GM23338 (cell line): ENCODE measurements around the gene SRGAP1. TPM values are rescaled to one million over a fixed set of nuclear protein-coding genes. Genes with fewer than 3 reads are reported as not detected.

Experiments used
- ATAC-seq: fragments of 200-7000 bp; cut with Tn5 transposase; 3 replicates; pipeline ENCODE4 v1.9.1; 2020
- DNase-seq: peaks from one replicate; pipeline ENCODE4 v3.0.0-alpha.2; 2015; ENCODE audit warnings: low spot score
- H2AFZ ChIP-seq: fragments of 200-600 bp; sonication (generic); 2 replicates; pipeline ENCODE4 v1.8.0; 2016; ENCODE audit warnings: antibody characterized with exemption, mild to moderate bottlenecking, moderate library complexity
- H3F3A ChIP-seq: fragments of 200-600 bp; sonication (generic); replicated peaks from 2 replicates; pipeline ENCODE4 v1.8.0; 2017; ENCODE audit warnings: antibody characterized with exemption, mixed run types, low read depth
- H3K27ac ChIP-seq: fragments of 200-600 bp; sonication (generic); 2 replicates; pipeline ENCODE4 v1.6.1; 2016; ENCODE audit warnings: low read depth
- H3K27me3 ChIP-seq: fragments of 200-600 bp; sonication (generic); 2 replicates; pipeline ENCODE4 v1.8.0; 2016; ENCODE audit warnings: mild to moderate bottlenecking, mixed run types, moderate library complexity; ENCODE audit not compliant: insufficient read depth
- H3K36me3 ChIP-seq: fragments of 200-600 bp; sonication (generic); 2 replicates; pipeline ENCODE4 v1.8.0; 2016; ENCODE audit warnings: mild to moderate bottlenecking; ENCODE audit not compliant: insufficient read depth
- H3K4me1 ChIP-seq: fragments of 200-600 bp; sonication (generic); 2 replicates; pipeline ENCODE4 v1.8.0; 2016; ENCODE audit warnings: mild to moderate bottlenecking, moderate library complexity; ENCODE audit not compliant: insufficient read depth
- H3K4me2 ChIP-seq: fragments of 200-600 bp; sonication (generic); 2 replicates; pipeline ENCODE4 v1.7.1; 2017; ENCODE audit warnings: mixed run types
- H3K4me3 ChIP-seq: fragments of 200-600 bp; sonication (generic); 2 replicates; pipeline ENCODE4 v1.6.1; 2016; ENCODE audit warnings: mixed run types
- H3K79me2 ChIP-seq: fragments of 200-600 bp; sonication (generic); replicated peaks from 2 replicates; pipeline ENCODE4 v1.8.0; 2017; ENCODE audit warnings: mild to moderate bottlenecking; ENCODE audit not compliant: insufficient read depth
- H3K9me2 ChIP-seq: fragments of 200-600 bp; sonication (generic); 2 replicates; pipeline ENCODE4 v1.8.0; 2017; ENCODE audit not compliant: insufficient read depth
- H4K20me1 ChIP-seq: fragments of 200-600 bp; sonication (generic); replicated peaks from 2 replicates; pipeline ENCODE4 v1.8.0; 2017; ENCODE audit warnings: mild to moderate bottlenecking; ENCODE audit not compliant: insufficient read depth
- H3K27ac Mint-ChIP-seq: 2 replicates; pipeline ENCODE4 v1.8.0; 2020; ENCODE audit warnings: inconsistent platforms, mild to moderate bottlenecking, moderate library complexity, mixed read lengths
- H3K27me3 Mint-ChIP-seq: 3 replicates; pipeline ENCODE4 v1.8.0; 2022; ENCODE audit warnings: low read depth, mild to moderate bottlenecking, moderate library complexity, mixed read lengths, inconsistent platforms; ENCODE audit not compliant: insufficient read depth, poor library complexity
- H3K36me3 Mint-ChIP-seq: 3 replicates; pipeline ENCODE4 v1.8.0; 2021; ENCODE audit warnings: low read depth, mild to moderate bottlenecking, inconsistent platforms, moderate library complexity, mixed read lengths
- H3K4me1 Mint-ChIP-seq: 3 replicates; pipeline ENCODE4 v1.8.0; 2020; ENCODE audit warnings: mild to moderate bottlenecking, inconsistent platforms, mixed read lengths
- H3K4me3 Mint-ChIP-seq: 3 replicates; pipeline ENCODE4 v1.8.0; 2021; ENCODE audit warnings: moderate library complexity, mild to moderate bottlenecking, inconsistent platforms, mixed read lengths
- H3K9me3 Mint-ChIP-seq: 3 replicates; pipeline ENCODE4 v1.8.0; 2020; ENCODE audit warnings: moderate library complexity, mild to moderate bottlenecking, inconsistent platforms, mixed read lengths
- EZH2phosphoT487 ChIP-seq: fragments of 200-600 bp; sonication (generic); IDR thresholded peaks from one replicate; pipeline ENCODE4 v1.8.1; 2018; ENCODE audit warnings: antibody characterized with exemption; ENCODE audit not compliant: unreplicated experiment
- NANOG ChIP-seq: IDR thresholded peaks from 2 replicates; pipeline ENCODE4 v1.6.1; 2016; ENCODE audit warnings: antibody characterized with exemption, borderline replicate concordance
- STAT1 ChIP-seq: IDR thresholded peaks from one replicate; pipeline ENCODE4 v1.6.1; 2016; ENCODE audit warnings: antibody characterized with exemption; ENCODE audit not compliant: unreplicated experiment
- polyA plus RNA-seq: library from polyadenylated mRNA; unstranded; fragments of >200 nt; fragmentation: Nextera tagmentation; extraction: Ambion mirVana; gene quantifications from 2 replicates; pipeline ENCODE4 v1.2.1, GENCODE V29; 2016
- total RNA-seq: library from RNA; depleted of rRNA; stranded (reverse); fragments of >200 nt; shearing (Covaris generic); gene quantifications from 2 replicates; pipeline ENCODE4 v1.2.3, GENCODE V29; 2014
- TF ChIP-seq, protein P1 (sequence below): fragments of 250-450 bp; sonication (Bioruptor Pico); IDR thresholded peaks from 2 replicates; pipeline ENCODE4 v1.5.0; 2020; ENCODE audit warnings: mild to moderate bottlenecking, moderate library complexity
- TF ChIP-seq, protein P2 (sequence below): IDR thresholded peaks from one replicate; pipeline ENCODE4 v1.6.1; 2018; ENCODE audit warnings: antibody characterized with exemption; ENCODE audit not compliant: unreplicated experiment

Gene SRGAP1
- total and polyA plus RNA-seq, 2 experiments from 2014 or later = 6.1 to 8.1 TPM

DNA sequence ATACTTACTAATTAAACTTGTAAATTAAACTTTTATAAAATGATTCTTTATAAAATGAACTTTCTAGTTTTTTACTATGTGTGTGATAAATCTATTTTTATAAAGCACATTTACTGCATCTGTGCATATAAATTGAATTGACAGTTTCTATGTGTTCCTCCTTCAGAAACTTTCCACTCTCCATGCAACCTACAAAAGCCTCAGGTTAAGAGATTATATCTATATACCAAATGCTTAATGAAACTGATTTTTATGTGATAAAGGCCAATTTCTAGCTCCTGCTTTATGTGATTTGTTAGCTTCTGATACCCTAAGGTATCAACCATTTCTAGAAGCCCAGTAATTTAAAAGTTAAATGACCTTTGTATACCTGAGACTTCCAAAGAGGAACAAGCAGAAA lies 174.0 kb downstream of the SRGAP1 start (continued):
- TF ChIP-seq, protein P1, sequence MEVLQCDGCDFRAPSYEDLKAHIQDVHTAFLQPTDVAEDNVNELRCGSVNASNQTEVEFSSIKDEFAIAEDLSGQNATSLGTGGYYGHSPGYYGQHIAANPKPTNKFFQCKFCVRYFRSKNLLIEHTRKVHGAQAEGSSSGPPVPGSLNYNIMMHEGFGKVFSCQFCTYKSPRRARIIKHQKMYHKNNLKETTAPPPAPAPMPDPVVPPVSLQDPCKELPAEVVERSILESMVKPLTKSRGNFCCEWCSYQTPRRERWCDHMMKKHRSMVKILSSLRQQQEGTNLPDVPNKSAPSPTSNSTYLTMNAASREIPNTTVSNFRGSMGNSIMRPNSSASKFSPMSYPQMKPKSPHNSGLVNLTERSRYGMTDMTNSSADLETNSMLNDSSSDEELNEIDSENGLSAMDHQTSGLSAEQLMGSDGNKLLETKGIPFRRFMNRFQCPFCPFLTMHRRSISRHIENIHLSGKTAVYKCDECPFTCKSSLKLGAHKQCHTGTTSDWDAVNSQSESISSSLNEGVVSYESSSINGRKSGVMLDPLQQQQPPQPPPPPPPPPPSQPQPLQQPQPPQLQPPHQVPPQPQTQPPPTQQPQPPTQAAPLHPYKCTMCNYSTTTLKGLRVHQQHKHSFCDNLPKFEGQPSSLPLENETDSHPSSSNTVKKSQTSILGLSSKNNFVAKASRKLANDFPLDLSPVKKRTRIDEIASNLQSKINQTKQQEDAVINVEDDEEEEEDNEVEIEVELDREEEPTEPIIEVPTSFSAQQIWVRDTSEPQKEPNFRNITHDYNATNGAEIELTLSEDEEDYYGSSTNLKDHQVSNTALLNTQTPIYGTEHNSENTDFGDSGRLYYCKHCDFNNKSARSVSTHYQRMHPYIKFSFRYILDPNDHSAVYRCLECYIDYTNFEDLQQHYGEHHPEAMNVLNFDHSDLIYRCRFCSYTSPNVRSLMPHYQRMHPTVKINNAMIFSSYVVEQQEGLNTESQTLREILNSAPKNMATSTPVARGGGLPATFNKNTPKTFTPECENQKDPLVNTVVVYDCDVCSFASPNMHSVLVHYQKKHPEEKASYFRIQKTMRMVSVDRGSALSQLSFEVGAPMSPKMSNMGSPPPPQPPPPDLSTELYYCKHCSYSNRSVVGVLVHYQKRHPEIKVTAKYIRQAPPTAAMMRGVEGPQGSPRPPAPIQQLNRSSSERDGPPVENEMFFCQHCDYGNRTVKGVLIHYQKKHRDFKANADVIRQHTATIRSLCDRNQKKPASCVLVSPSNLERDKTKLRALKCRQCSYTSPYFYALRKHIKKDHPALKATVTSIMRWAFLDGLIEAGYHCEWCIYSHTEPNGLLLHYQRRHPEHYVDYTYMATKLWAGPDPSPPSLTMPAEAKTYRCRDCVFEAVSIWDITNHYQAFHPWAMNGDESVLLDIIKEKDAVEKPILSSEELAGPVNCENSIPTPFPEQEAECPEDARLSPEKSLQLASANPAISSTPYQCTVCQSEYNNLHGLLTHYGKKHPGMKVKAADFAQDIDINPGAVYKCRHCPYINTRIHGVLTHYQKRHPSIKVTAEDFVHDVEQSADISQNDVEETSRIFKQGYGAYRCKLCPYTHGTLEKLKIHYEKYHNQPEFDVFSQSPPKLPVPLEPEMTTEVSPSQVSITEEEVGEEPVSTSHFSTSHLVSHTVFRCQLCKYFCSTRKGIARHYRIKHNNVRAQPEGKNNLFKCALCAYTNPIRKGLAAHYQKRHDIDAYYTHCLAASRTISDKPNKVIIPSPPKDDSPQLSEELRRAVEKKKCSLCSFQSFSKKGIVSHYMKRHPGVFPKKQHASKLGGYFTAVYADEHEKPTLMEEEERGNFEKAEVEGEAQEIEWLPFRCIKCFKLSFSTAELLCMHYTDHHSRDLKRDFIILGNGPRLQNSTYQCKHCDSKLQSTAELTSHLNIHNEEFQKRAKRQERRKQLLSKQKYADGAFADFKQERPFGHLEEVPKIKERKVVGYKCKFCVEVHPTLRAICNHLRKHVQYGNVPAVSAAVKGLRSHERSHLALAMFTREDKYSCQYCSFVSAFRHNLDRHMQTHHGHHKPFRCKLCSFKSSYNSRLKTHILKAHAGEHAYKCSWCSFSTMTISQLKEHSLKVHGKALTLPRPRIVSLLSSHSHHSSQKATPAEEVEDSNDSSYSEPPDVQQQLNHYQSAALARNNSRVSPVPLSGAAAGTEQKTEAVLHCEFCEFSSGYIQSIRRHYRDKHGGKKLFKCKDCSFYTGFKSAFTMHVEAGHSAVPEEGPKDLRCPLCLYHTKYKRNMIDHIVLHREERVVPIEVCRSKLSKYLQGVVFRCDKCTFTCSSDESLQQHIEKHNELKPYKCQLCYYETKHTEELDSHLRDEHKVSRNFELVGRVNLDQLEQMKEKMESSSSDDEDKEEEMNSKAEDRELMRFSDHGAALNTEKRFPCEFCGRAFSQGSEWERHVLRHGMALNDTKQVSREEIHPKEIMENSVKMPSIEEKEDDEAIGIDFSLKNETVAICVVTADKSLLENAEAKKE (CRISPR knock-in tag) = no peak

DNA sequence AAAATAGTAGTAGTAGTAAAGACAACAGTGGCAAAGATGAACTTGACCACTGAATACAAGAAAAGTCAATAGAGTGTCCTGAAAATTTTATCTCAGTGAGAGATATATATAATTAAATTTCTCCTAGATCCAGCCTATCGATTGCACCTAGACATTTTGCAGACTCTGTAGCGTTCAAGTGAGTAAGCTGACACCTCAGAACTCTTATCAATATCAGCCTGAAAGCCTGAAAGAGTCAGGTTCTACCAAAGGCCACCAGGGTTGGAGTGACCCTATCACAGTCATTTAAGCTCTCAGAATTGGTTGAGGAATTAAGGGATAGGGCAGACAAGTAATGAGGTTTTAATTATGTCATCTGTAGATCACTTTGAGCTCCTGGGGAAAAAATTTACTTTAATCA lies 174.6 kb downstream of the SRGAP1 start:
- H3K79me2 ChIP-seq = no peaks in the 10 kb centered on the region
- H3K27ac ChIP-seq = no peak overlapping the region
- Mint-ChIP-seq H3K36me3 (no peaks in the 10 kb centered on the region), H3K4me3 (no peak overlapping the region), H3K27me3 (no peaks in the 10 kb centered on the region), H3K27ac (no peak overlapping the region), H3K9me3 (no peaks in the 10 kb centered on the region; the same call in 2 of the 3 replicates), H3K4me1 (peaks cover 9% of the 10 kb centered on the region)
- no peaks in the 10 kb centered on the region for H3K36me3 ChIP-seq
- no peaks in the 10 kb centered on the region for H3K9me2 ChIP-seq
- no peaks in the 10 kb centered on the region for H3K27me3 ChIP-seq
- no peak overlapping the region for H3K4me2 ChIP-seq
- H3K4me1 ChIP-seq = peaks cover 9% of the 10 kb centered on the region; the same call in 1 of the 2 replicates
- no peaks in the 10 kb centered on the region for H4K20me1 ChIP-seq
- no peak for ATAC-seq
- DNase-seq = no peak
- no peak overlapping the region for H2AFZ ChIP-seq
- H3K4me3 ChIP-seq = no peak overlapping the region
- no peaks in the 10 kb centered on the region for H3F3A ChIP-seq
- TF ChIP-seq EZH2phosphoT487 (no peak), STAT1 (no peak), NANOG (no peak)
- TF ChIP-seq, protein P1 (CRISPR knock-in tag) = no peak
- TF ChIP-seq, protein P2, sequence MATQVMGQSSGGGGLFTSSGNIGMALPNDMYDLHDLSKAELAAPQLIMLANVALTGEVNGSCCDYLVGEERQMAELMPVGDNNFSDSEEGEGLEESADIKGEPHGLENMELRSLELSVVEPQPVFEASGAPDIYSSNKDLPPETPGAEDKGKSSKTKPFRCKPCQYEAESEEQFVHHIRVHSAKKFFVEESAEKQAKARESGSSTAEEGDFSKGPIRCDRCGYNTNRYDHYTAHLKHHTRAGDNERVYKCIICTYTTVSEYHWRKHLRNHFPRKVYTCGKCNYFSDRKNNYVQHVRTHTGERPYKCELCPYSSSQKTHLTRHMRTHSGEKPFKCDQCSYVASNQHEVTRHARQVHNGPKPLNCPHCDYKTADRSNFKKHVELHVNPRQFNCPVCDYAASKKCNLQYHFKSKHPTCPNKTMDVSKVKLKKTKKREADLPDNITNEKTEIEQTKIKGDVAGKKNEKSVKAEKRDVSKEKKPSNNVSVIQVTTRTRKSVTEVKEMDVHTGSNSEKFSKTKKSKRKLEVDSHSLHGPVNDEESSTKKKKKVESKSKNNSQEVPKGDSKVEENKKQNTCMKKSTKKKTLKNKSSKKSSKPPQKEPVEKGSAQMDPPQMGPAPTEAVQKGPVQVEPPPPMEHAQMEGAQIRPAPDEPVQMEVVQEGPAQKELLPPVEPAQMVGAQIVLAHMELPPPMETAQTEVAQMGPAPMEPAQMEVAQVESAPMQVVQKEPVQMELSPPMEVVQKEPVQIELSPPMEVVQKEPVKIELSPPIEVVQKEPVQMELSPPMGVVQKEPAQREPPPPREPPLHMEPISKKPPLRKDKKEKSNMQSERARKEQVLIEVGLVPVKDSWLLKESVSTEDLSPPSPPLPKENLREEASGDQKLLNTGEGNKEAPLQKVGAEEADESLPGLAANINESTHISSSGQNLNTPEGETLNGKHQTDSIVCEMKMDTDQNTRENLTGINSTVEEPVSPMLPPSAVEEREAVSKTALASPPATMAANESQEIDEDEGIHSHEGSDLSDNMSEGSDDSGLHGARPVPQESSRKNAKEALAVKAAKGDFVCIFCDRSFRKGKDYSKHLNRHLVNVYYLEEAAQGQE = no peak
